Measurements from ENCODE around the gene DCDC2C. TPM values are rescaled to one million over a fixed set of nuclear protein-coding genes. Genes with fewer than 3 reads are reported as not detected.

The DCDC2C gene
- total RNA-seq, 1 donor from 2014 or later, result not detected

- no peak for DNase-seq (ENCODE audit: missing footprints)
- intact Hi-C loops (cut with DNase I), result no loop called here
- ATAC-seq, result no peak
These were observed 55.5 kb downstream of the DCDC2C start for GRCh38 chr2:3758906-3759305.

- ATAC-seq (no peak), DNase-seq (ENCODE audit: missing footprints) (no peak)
- intact Hi-C loops (cut with DNase I), result no loop called here
These were observed 56.0 kb downstream of the DCDC2C start for GRCh38 chr2:3759331-3759730.

GRCh38 chr2:3759761-3760160 lies 56.4 kb downstream of the DCDC2C start:
- intact Hi-C loops (cut with DNase I), result no loop called here
- ATAC-seq, result no peak

GRCh38 chr2:3761272-3761671 lies 57.9 kb downstream of the DCDC2C start:
- DNase-seq (ENCODE audit: missing footprints) (no peak), ATAC-seq (no peak)
- intact Hi-C loops (cut with DNase I), result no loop called here

More at GRCh38 chr2:3759761-3760160, 56.4 kb downstream of the DCDC2C start:
- no peak for DNase-seq (ENCODE audit: missing footprints)

GRCh38 chr2:3762771-3763447 lies 59.5 kb downstream of the DCDC2C start:
- intact Hi-C loops (cut with DNase I), result no loop called here
- ATAC-seq, result no peak
- DNase-seq (ENCODE audit: missing footprints), result no peak

GRCh38 chr2:3766824-3767223 lies 63.4 kb downstream of the DCDC2C start:
- DNase-seq (ENCODE audit: missing footprints), result no peak
- no peak for ATAC-seq
- intact Hi-C loops (cut with DNase I), result no loop called here

- no peak for ATAC-seq
- intact Hi-C loops (cut with DNase I), result no loop called here
- DNase-seq (ENCODE audit: missing footprints), result no peak
These were observed 65.8 kb downstream of the DCDC2C start for GRCh38 chr2:3768960-3769765.

GRCh38 chr2:3769766-3770165 lies 66.4 kb downstream of the DCDC2C start:
- no peak for ATAC-seq
- DNase-seq (ENCODE audit: missing footprints), result no peak
- intact Hi-C loops (cut with DNase I), result no loop called here

- intact Hi-C loops (cut with DNase I), result no loop called here
- ATAC-seq (no peak), DNase-seq (ENCODE audit: missing footprints) (no peak)
These were observed 67.5 kb downstream of the DCDC2C start for GRCh38 chr2:3770724-3771415.

GRCh38 chr2:3771576-3771975 lies 68.2 kb downstream of the DCDC2C start:
- DNase-seq (ENCODE audit: missing footprints) (no peak), ATAC-seq (no peak)
- intact Hi-C loops (cut with DNase I), result no loop called here

- DNase-seq (ENCODE audit: missing footprints) (no peak), ATAC-seq (no peak)
- intact Hi-C loops (cut with DNase I), result no loop called here
These were observed 71.0 kb downstream of the DCDC2C start for GRCh38 chr2:3774336-3774735.

- intact Hi-C loops (cut with DNase I), result no loop called here
- DNase-seq (ENCODE audit: missing footprints), result peak; percentile 41
- no peak for ATAC-seq
These were observed 72.9 kb downstream of the DCDC2C start for GRCh38 chr2:3776311-3776710.

- intact Hi-C loops (cut with DNase I), result no loop called here
- DNase-seq (ENCODE audit: missing footprints) (peak; percentile 54), ATAC-seq (no peak)
These were observed 74.6 kb downstream of the DCDC2C start for GRCh38 chr2:3777966-3778365.

- intact Hi-C loops (cut with DNase I), result no loop called here
- ATAC-seq (no peak), DNase-seq (ENCODE audit: missing footprints) (no peak)
These were observed 75.6 kb downstream of the DCDC2C start for GRCh38 chr2:3778851-3779495.

GRCh38 chr2:3779496-3780049 lies 76.2 kb downstream of the DCDC2C start:
- no peak for ATAC-seq
- no peak for DNase-seq (ENCODE audit: missing footprints)
- intact Hi-C loops (cut with DNase I), result loop anchor here (5.0 kb wide), 1 partner anchor 52 kb away; no protein-coding TSS in a partner anchor

- ATAC-seq (peak; percentile 84), DNase-seq (ENCODE audit: missing footprints) (no peak)
- intact Hi-C loops (cut with DNase I), result loop anchor here (5.0 kb wide), 1 partner anchor 53 kb away; no protein-coding TSS in a partner anchor
These were observed 77.4 kb downstream of the DCDC2C start for GRCh38 chr2:3780477-3781402.

- DNase-seq (ENCODE audit: missing footprints) (no peak), ATAC-seq (no peak)
- intact Hi-C loops (cut with DNase I), result loop anchor here (5.0 kb wide), 1 partner anchor 57 kb away; no protein-coding TSS in a partner anchor
These were observed 81.4 kb downstream of the DCDC2C start for GRCh38 chr2:3784731-3785130.

All from Right ventricle myocardium inferior (tissue), 1 donor.